CD14-positive monocyte (primary cell): ENCODE results near the gene M6PR. TPM values are rescaled to one million over a fixed set of nuclear protein-coding genes. Genes with fewer than 3 reads are reported as not detected.

Experiments used
- DNase-seq, 3 donors: peaks; one replicate each; pipeline ENCODE4 v3.0.0-alpha.2; 2011 to 2022
- H2AFZ ChIP-seq: 2 replicates; pipeline ENCODE4 v1.6.0; 2012; ENCODE audit warnings: mild to moderate bottlenecking, low read depth, low read length, inconsistent platforms; ENCODE audit not compliant: insufficient read depth, poor library complexity, severe bottlenecking
- H3K27ac ChIP-seq, 2 donors: 1 replicate in 1 of 2; 2 replicates in 1 of 2; pipeline ENCODE4 v1.5.1; 2012 to 2013; ENCODE audit warnings: low read length in 2 of 2, control low read depth in 1 of 2, inconsistent platforms in 1 of 2, low read depth in 1 of 2, mild to moderate bottlenecking in 1 of 2
- H3K27me3 ChIP-seq, 2 donors: one replicate each; pipeline versions ENCODE4 v1.6.0 to v1.6.1; 2011 to 2013; ENCODE audit warnings: low read length in 2 of 2; ENCODE audit not compliant: control insufficient read depth in 2 of 2, insufficient read depth in 2 of 2
- H3K36me3 ChIP-seq, 2 donors: replicated peaks in 1 of 2; 1 replicate in 1 of 2; 2 replicates in 1 of 2; pipeline versions ENCODE4 v1.5.1 to v1.6.1; 2012 to 2013; ENCODE audit warnings: low read length in 2 of 2, control low read depth in 1 of 2, inconsistent platforms in 1 of 2, mild to moderate bottlenecking in 1 of 2; ENCODE audit not compliant: insufficient read depth in 2 of 2, control insufficient read depth in 1 of 2
- H3K4me1 ChIP-seq, 2 donors: 1 replicate in 1 of 2; 2 replicates in 1 of 2; pipeline versions ENCODE4 v1.5.1 to v1.6.1; 2012 to 2013; ENCODE audit warnings: low read length in 2 of 2, control low read depth in 1 of 2, inconsistent platforms in 1 of 2, mild to moderate bottlenecking in 1 of 2, moderate library complexity in 1 of 2; ENCODE audit not compliant: insufficient read depth in 2 of 2, control insufficient read depth in 1 of 2
- H3K4me2 ChIP-seq: replicated peaks from 2 replicates; pipeline ENCODE3; 2012; ENCODE audit warnings: low read length, moderate library complexity, mild to moderate bottlenecking; ENCODE audit not compliant: poor library complexity, severe bottlenecking; ENCODE audit errors: extremely low read depth
- H3K4me3 ChIP-seq, 3 experiments: fragments of 200-600 bp in 1 of 3; sonication (generic) in 1 of 3; replicated peaks in 1 of 3; 1 replicate in 2 of 3; 2 replicates in 1 of 3; pipeline ENCODE4 v1.5.1; 2011 to 2013; ENCODE audit warnings: low read length in 3 of 3, mild to moderate bottlenecking in 3 of 3, control low read depth in 2 of 3, low read depth in 2 of 3, inconsistent platforms in 1 of 3, moderate library complexity in 1 of 3
- H3K79me2 ChIP-seq: 2 replicates; pipeline ENCODE4 v1.6.0; 2012; ENCODE audit warnings: mild to moderate bottlenecking, control low read depth, inconsistent platforms, low read length, moderate library complexity; ENCODE audit not compliant: insufficient read depth
- H3K9ac ChIP-seq: 2 replicates; pipeline ENCODE4 v1.6.0; 2017; ENCODE audit warnings: low read length, mild to moderate bottlenecking; ENCODE audit not compliant: insufficient read depth, poor library complexity, severe bottlenecking
- H3K9me3 ChIP-seq, 2 donors: replicated peaks in 1 of 2; 1 replicate in 1 of 2; 2 replicates in 1 of 2; pipeline versions ENCODE4 v1.5.1 to v1.6.1; 2012 to 2013; ENCODE audit warnings: low read length in 2 of 2, control low read depth in 1 of 2; ENCODE audit not compliant: control insufficient read depth in 1 of 2, insufficient read depth in 1 of 2
- H4K20me1 ChIP-seq: 2 replicates; pipeline ENCODE4 v1.6.0; 2012; ENCODE audit warnings: mild to moderate bottlenecking, low read length, control low read depth, moderate library complexity; ENCODE audit not compliant: insufficient read depth
- H3K27ac Mint-ChIP-seq, 7 donors: one replicate each; pipeline ENCODE4 v1.8.0; 2020; ENCODE audit warnings: mild to moderate bottlenecking in 7 of 7, mixed read lengths in 7 of 7, moderate library complexity in 6 of 7, inconsistent platforms in 2 of 7
- H3K27me3 Mint-ChIP-seq, 3 donors: one replicate each; pipeline ENCODE4 v1.8.0; 2021 to 2022; ENCODE audit warnings: low read depth in 3 of 3, mild to moderate bottlenecking in 3 of 3, mixed read lengths in 3 of 3, moderate library complexity in 3 of 3, inconsistent platforms in 1 of 3
- H3K36me3 Mint-ChIP-seq, 2 donors: one replicate each; pipeline ENCODE4 v1.8.0; 2020; ENCODE audit warnings: mixed read lengths in 2 of 2, inconsistent platforms in 1 of 2, mild to moderate bottlenecking in 1 of 2
- H3K4me1 Mint-ChIP-seq: one replicate; pipeline ENCODE4 v1.8.0; 2020; ENCODE audit warnings: mild to moderate bottlenecking, mixed read lengths
- H3K4me3 Mint-ChIP-seq, 2 donors: one replicate each; pipeline ENCODE4 v1.8.0; 2020; ENCODE audit warnings: mild to moderate bottlenecking in 2 of 2, mixed read lengths in 2 of 2, moderate library complexity in 1 of 2
- H3K9me3 Mint-ChIP-seq, 7 donors: one replicate each; pipeline ENCODE4 v1.8.0; 2020 to 2022; ENCODE audit warnings: mixed read lengths in 7 of 7, mild to moderate bottlenecking in 6 of 7, moderate library complexity in 6 of 7, inconsistent platforms in 2 of 7
- CTCF ChIP-seq: fragments of 200-600 bp; IDR thresholded peaks from one replicate; pipeline ENCODE4 v1.8.0; 2022; ENCODE audit warnings: antibody characterized with exemption, mild to moderate bottlenecking
- WGBS: methylation state at CpG from one replicate; pipeline ENCODE4 v1.1.5; 2013; ENCODE audit warnings: missing lambda C conversion rate; ENCODE audit not compliant: insufficient coverage; 5-methylcytosine and 5-hydroxymethylcytosine counted together
- intact Hi-C, 2 donors: fragments of 100-400 bp; cut with micrococcal nuclease; formaldehyde crosslinking; loops; one replicate each; pipeline versions ENCODE4 v1.15.0 to v1.15.1; 2023
- polyA plus RNA-seq, 3 donors: library from polyadenylated mRNA; depleted of rRNA in 1 of 3; unstranded in 2 of 3; stranded (reverse) in 1 of 3; fragments of 300-500 nt in 2 of 3; fragments of >200 nt in 1 of 3; fragmentation: Illumina TruSeq in 2 of 3; gene quantifications; 1 replicate in 2 of 3; 2 replicates in 1 of 3; pipeline ENCODE4 v1.2.3, GENCODE V29; 2012 to 2021

M6PR gene
- polyA plus RNA-seq, 3 donors: 158 to 285 (median 268) TPM

- H3K4me2 ChIP-seq: no peak overlapping the region
- peaks cover 4 to 18% (median 12%) of the 10 kb centered on the region in 7 donors for H3K9me3 Mint-ChIP-seq
- H2AFZ ChIP-seq: no peak overlapping the region
- H3K36me3 ChIP-seq: no peaks in the 10 kb centered on the region
- no peaks in the 10 kb centered on the region for H4K20me1 ChIP-seq
- H3K4me3 Mint-ChIP-seq: no peak overlapping the region
- H3K9ac ChIP-seq: no peak overlapping the region
- H3K27ac Mint-ChIP-seq: no peak overlapping the region
- H3K27me3 ChIP-seq: no peaks in the 10 kb centered on the region
- peaks cover 8% of the 10 kb centered on the region for H3K4me1 Mint-ChIP-seq
- H3K9me3 ChIP-seq: peaks cover 0 to 9% of the 10 kb centered on the region in 2 donors
- peaks cover 2 to 11% of the 10 kb centered on the region in 2 donors for H3K4me1 ChIP-seq
- no peaks in the 10 kb centered on the region for H3K79me2 ChIP-seq
- no peak overlapping the region for H3K4me3 ChIP-seq
- H3K27ac ChIP-seq: no peak overlapping the region
- TF ChIP-seq CTCF: no peak
- H3K27me3 Mint-ChIP-seq: peaks cover 4 to 15% (median 5%) of the 10 kb centered on the region in 3 donors
- peaks cover 0 to under 1% of the 10 kb centered on the region in 2 donors for H3K36me3 Mint-ChIP-seq
- DNase-seq: no peak
- intact Hi-C loops: no loop called here
- no CpG with 5 or more reads among the region's 1 CpG for WGBS
Observed at GRCh38 chr12:8894986-8895385, 54.5 kb downstream of the M6PR start.

GRCh38 chr12:8894378-8894777, 55.1 kb downstream of the M6PR start:
- Mint-ChIP-seq H3K4me1 (peaks cover 5% of the 10 kb centered on the region), H3K36me3 (no peaks in the 10 kb centered on the region), H3K4me3 (no peak overlapping the region), H3K27me3 (peaks cover 4 to 15% (median 5%) of the 10 kb centered on the region in 3 donors), H3K9me3 (peaks cover 0 to 14% (median 7%) of the 10 kb centered on the region in 7 donors), H3K27ac (no peak overlapping the region)
- Histone ChIP-seq H3K4me1 (peaks cover 2 to 6% of the 10 kb centered on the region in 2 donors), H3K36me3 (no peaks in the 10 kb centered on the region), H3K4me3 (no peak overlapping the region), H3K9me3 (peaks cover 0 to 4% of the 10 kb centered on the region in 2 donors), H4K20me1 (no peaks in the 10 kb centered on the region), H3K79me2 (no peaks in the 10 kb centered on the region), H3K27me3 (no peaks in the 10 kb centered on the region), H3K27ac (no peak overlapping the region), H3K9ac (no peak overlapping the region), H2AFZ (no peak overlapping the region), H3K4me2 (no peak overlapping the region)
- DNase-seq: no peak
- TF ChIP-seq CTCF: no peak
- intact Hi-C loops: no loop called here
